Cardiac fibroblast (primary cell): ENCODE data around the gene BLM.
"Not testable (repeated sequence)": the region's sequence is repeated elsewhere in the genome, so short reads cannot be mapped to it uniquely, and the experiment has no call there.

Experiments
- DNase-seq, 2 donors: peaks; one replicate each; pipeline versions ENCODE4 v3.0.0 to v3.0.0-alpha.2; 2010; ENCODE audit warnings: low read depth in 2 of 2
- H3K4me3 ChIP-seq, 2 donors: replicated peaks in 1 of 2; 1 replicate in 1 of 2; 2 replicates in 1 of 2; pipeline ENCODE4 v1.5.1; 2011; ENCODE audit warnings: low read depth in 2 of 2, low read length in 2 of 2, mild to moderate bottlenecking in 2 of 2, moderate library complexity in 1 of 2
- CTCF ChIP-seq: IDR thresholded peaks from one replicate; pipeline ENCODE4 v1.5.1; 2011; ENCODE audit warnings: low read depth, mild to moderate bottlenecking, low read length, inconsistent platforms

BLM gene

GRCh38 chr15:90840157-90840855 lies 123.2 kb downstream of the BLM start:
- TF ChIP-seq CTCF: no peak
- no peak for DNase-seq
- no peak overlapping the region for H3K4me3 ChIP-seq

- DNase-seq: peak in 1 of 2 donors; percentile 45
- no peak overlapping the region for H3K4me3 ChIP-seq
Measured at GRCh38 chr15:90840954-90841353, 123.8 kb downstream of the BLM start.

GRCh38 chr15:90844696-90845095 lies 127.5 kb downstream of the BLM start:
- no peak overlapping the region for H3K4me3 ChIP-seq
- DNase-seq: no peak
- no peak for TF ChIP-seq CTCF

More at GRCh38 chr15:90840954-90841353, 123.8 kb downstream of the BLM start:
- no peak for TF ChIP-seq CTCF

- DNase-seq: peak; percentile 61 to 90
- TF ChIP-seq CTCF: no peak
Measured at GRCh38 chr15:90845201-90845949, 128.2 kb downstream of the BLM start.

GRCh38 chr15:90849424-90849823 lies 132.3 kb downstream of the BLM start:
- H3K4me3 ChIP-seq, DNase-seq: not testable (repeated sequence)

More at GRCh38 chr15:90845201-90845949, 128.2 kb downstream of the BLM start:
- H3K4me3 ChIP-seq: no peak overlapping the region

GRCh38 chr15:90851114-90851513 lies 134.0 kb downstream of the BLM start:
- TF ChIP-seq CTCF: no peak
- no peak overlapping the region for H3K4me3 ChIP-seq
- no peak for DNase-seq

- DNase-seq: no peak
- TF ChIP-seq CTCF: no peak
- no peak overlapping the region for H3K4me3 ChIP-seq
Measured at GRCh38 chr15:90851940-90852339, 134.8 kb downstream of the BLM start.
